Psoas muscle (tissue), 8 donors: ENCODE data around the gene IGSF11. TPM values are rescaled to one million over a fixed set of nuclear protein-coding genes. Genes with fewer than 3 reads are reported as not detected.

Experiments
- ATAC-seq, 4 donors: fragments of 200-7000 bp; cut with Tn5 transposase; one replicate each; pipeline ENCODE4 v1.9.1; 2020; ENCODE audit warnings: moderate library complexity in 3 of 4, mild to moderate bottlenecking in 2 of 4
- DNase-seq, 2 donors: peaks; one replicate each; pipeline ENCODE4 v3.0.0-alpha.2; 2020
- H3K27ac ChIP-seq: fragments of 200-600 bp; one replicate; pipeline ENCODE4 v1.8.0; 2022
- H3K27me3 ChIP-seq, 3 donors: fragments of 200-600 bp in 1 of 3; one replicate each; pipeline versions ENCODE4 v1.6.1 to v1.8.0; 2013 to 2022; ENCODE audit warnings: low read length in 2 of 3, mild to moderate bottlenecking in 2 of 3, moderate library complexity in 1 of 3; ENCODE audit not compliant: insufficient read depth in 3 of 3
- H3K36me3 ChIP-seq, 2 donors: fragments of 200-600 bp in 1 of 2; one replicate each; pipeline versions ENCODE4 v1.6.1 to v1.8.0; 2013 to 2022; ENCODE audit warnings: low read depth in 1 of 2, mild to moderate bottlenecking in 1 of 2, moderate library complexity in 1 of 2; ENCODE audit not compliant: insufficient read depth in 1 of 2
- H3K4me1 ChIP-seq: fragments of 200-600 bp; one replicate; pipeline ENCODE4 v1.8.0; 2022
- H3K4me3 ChIP-seq: fragments of 200-600 bp; one replicate; pipeline ENCODE4 v1.8.0; 2022; ENCODE audit warnings: mild to moderate bottlenecking
- H3K9me3 ChIP-seq: fragments of 200-600 bp; one replicate; pipeline ENCODE4 v1.8.0; 2022
- CTCF ChIP-seq: fragments of 200-600 bp; IDR thresholded peaks from one replicate; pipeline ENCODE4 v1.8.0; 2022; ENCODE audit warnings: antibody characterized with exemption
- WGBS, 3 donors: extraction: QIAGEN DNeasy Blood & Tissue Kit; methylation state at CpG; one replicate each; pipeline versions ENCODE4 v1.1.6 to v1.1.7; 2013; 5-methylcytosine and 5-hydroxymethylcytosine counted together
- intact Hi-C, 2 donors: fragments of 100-400 bp; cut with DNase I; formaldehyde crosslinking; loops; one replicate each; pipeline versions ENCODE4 v1.11.0 to v1.14.2; 2022
- polyA plus RNA-seq, 3 donors: library from polyadenylated mRNA; stranded (reverse); fragments of 200-250 nt; gene quantifications; one replicate each; pipeline ENCODE4 v1.2.3, GENCODE V29; 2013
- total RNA-seq, 4 donors: library from RNA; stranded (reverse); fragmentation: NEBNext Ultra II Directional in 2 of 4; extraction: Animal tissue kit (Norgen Biotek cat#: 25700) in 2 of 4; gene quantifications; one replicate each; pipeline versions ENCODE4 v1.2.1 to v1.2.4, GENCODE V29; 2021 to 2023
- donor health status: healthy with polysubstance abuse.
- donor health status: DM: no; HTN: no; CAD: no; lungs with moderate emphysema.
- donor health status: Bipolar disorder and iron deficiency.
- donor health status: healthy.
- donor health status: DM: yes; HTN: yes; CAD: no.
- donor health status: DM: no; HTN: no; CAD: no.
- donor health status: DM: no; HTN: no; CAD: no.
- donor health status: DM: yes; HTN: yes; CAD: no.

Gene IGSF11
- total and polyA plus RNA-seq, 7 donors = 0.23 to 8.5 (median 4.3) TPM

- no peak overlapping the region for H3K4me3 ChIP-seq
- H3K9me3 ChIP-seq = no peaks in the 10 kb centered on the region
- no peaks in the 10 kb centered on the region for H3K27me3 ChIP-seq
- no peak for TF ChIP-seq CTCF
- no peaks in the 10 kb centered on the region for H3K4me1 ChIP-seq
- no peak for ATAC-seq
- DNase-seq = no peak
- 60 to 88% (median 83%) methylated on average over 1 of the region's 1 CpG for WGBS, 3 donors
- intact Hi-C loops = no loop called here
- H3K36me3 ChIP-seq = no peaks in the 10 kb centered on the region
- no peak overlapping the region for H3K27ac ChIP-seq
Observed at GRCh38 chr3:118949113-118949760, 85.4 kb downstream of the IGSF11 start.

- ATAC-seq = no peak
- TF ChIP-seq CTCF = no peak
- no peak for DNase-seq
- intact Hi-C loops = no loop called here
- Histone ChIP-seq H3K4me3 (no peak overlapping the region), H3K27ac (no peak overlapping the region), H3K27me3 (no peaks in the 10 kb centered on the region), H3K4me1 (no peaks in the 10 kb centered on the region), H3K36me3 (no peaks in the 10 kb centered on the region), H3K9me3 (no peaks in the 10 kb centered on the region)
- 91 to 95% (median 92%) methylated on average over 5 of the region's 5 CpGs for WGBS, 3 donors
Observed at GRCh38 chr3:118948146-118948545, 86.5 kb downstream of the IGSF11 start.

GRCh38 chr3:118946449-118946848, 88.2 kb downstream of the IGSF11 start:
- H3K9me3 ChIP-seq = no peaks in the 10 kb centered on the region
- no peak for TF ChIP-seq CTCF

GRCh38 chr3:118945834-118946233, 88.8 kb downstream of the IGSF11 start:
- no peak for ATAC-seq
- 85 to 87% (median 86%) methylated on average over 4 of the region's 4 CpGs for WGBS, 3 donors
- no peaks in the 10 kb centered on the region for H3K27me3 ChIP-seq
- intact Hi-C loops = no loop called here
- H3K4me1 ChIP-seq = peaks cover 12% of the 10 kb centered on the region
- H3K4me3 ChIP-seq = no peak overlapping the region
- TF ChIP-seq CTCF = no peak
- H3K27ac ChIP-seq = no peak overlapping the region
- H3K9me3 ChIP-seq = no peaks in the 10 kb centered on the region
- H3K36me3 ChIP-seq = no peaks in the 10 kb centered on the region
- no peak for DNase-seq

More at GRCh38 chr3:118946449-118946848, 88.2 kb downstream of the IGSF11 start:
- intact Hi-C loops = no loop called here
- no peak for DNase-seq
- Histone ChIP-seq H3K4me1 (peaks cover 12% of the 10 kb centered on the region), H3K27ac (no peak overlapping the region), H3K4me3 (no peak overlapping the region), H3K36me3 (no peaks in the 10 kb centered on the region), H3K27me3 (no peaks in the 10 kb centered on the region)
- 71 to 77% (median 75%) methylated on average over 4 of the region's 4 CpGs for WGBS, 3 donors
- ATAC-seq = no peak

- no peaks in the 10 kb centered on the region for H3K36me3 ChIP-seq
- H3K4me1 ChIP-seq = peaks cover 12% of the 10 kb centered on the region
- no peaks in the 10 kb centered on the region for H3K9me3 ChIP-seq
- H3K27ac ChIP-seq = no peak overlapping the region
- no peak overlapping the region for H3K4me3 ChIP-seq
- no peak for DNase-seq
- H3K27me3 ChIP-seq = no peaks in the 10 kb centered on the region
- TF ChIP-seq CTCF = no peak
- intact Hi-C loops = no loop called here
- peak; percentile 59 to 90 (median 72) for ATAC-seq
Observed at GRCh38 chr3:118943597-118943996, 91.0 kb downstream of the IGSF11 start.
